Liver (tissue), 9 donors: ENCODE results near the gene PCGF6. TPM values are rescaled to one million over a fixed set of nuclear protein-coding genes. Genes with fewer than 3 reads are reported as not detected.

Source experiments
- DNase-seq: peaks from one replicate; pipeline ENCODE4 v3.0.0-alpha.2; 2017; ENCODE audit warnings: low spot score
- H3K27ac ChIP-seq, 2 donors: one replicate each; pipeline ENCODE4 v1.7.0; 2013; ENCODE audit warnings: inconsistent platforms in 2 of 2, low read length in 2 of 2, control low read depth in 1 of 2, low read depth in 1 of 2, mild to moderate bottlenecking in 1 of 2
- H3K27me3 ChIP-seq, 4 donors: one replicate each; pipeline versions ENCODE4 v1.6.1 to v1.7.0; 2013; ENCODE audit warnings: low read length in 3 of 4, inconsistent platforms in 1 of 4, mild to moderate bottlenecking in 1 of 4, moderate library complexity in 1 of 4; ENCODE audit not compliant: control insufficient read depth in 4 of 4, insufficient read depth in 4 of 4
- H3K36me3 ChIP-seq, 4 donors: one replicate each; pipeline versions ENCODE4 v1.6.1 to v1.7.0; 2013; ENCODE audit warnings: low read length in 3 of 4, mild to moderate bottlenecking in 3 of 4, low read depth in 1 of 4, moderate library complexity in 1 of 4; ENCODE audit not compliant: control insufficient read depth in 4 of 4, insufficient read depth in 3 of 4
- H3K4me1 ChIP-seq, 4 donors: one replicate each; pipeline versions ENCODE4 v1.6.1 to v1.7.0; 2013; ENCODE audit warnings: low read length in 3 of 4, mild to moderate bottlenecking in 3 of 4, moderate library complexity in 1 of 4; ENCODE audit not compliant: control insufficient read depth in 4 of 4, insufficient read depth in 4 of 4
- H3K4me3 ChIP-seq, 3 donors: one replicate each; pipeline versions ENCODE4 v1.6.1 to v1.7.0; 2013; ENCODE audit warnings: low read length in 3 of 3, control low read depth in 1 of 3, low read depth in 1 of 3, mild to moderate bottlenecking in 1 of 3
- H3K9ac ChIP-seq, 2 donors: one replicate each; pipeline ENCODE4 v1.7.0; 2013; ENCODE audit warnings: low read length in 2 of 2, mild to moderate bottlenecking in 2 of 2, moderate library complexity in 2 of 2, control low read depth in 1 of 2, low read depth in 1 of 2
- H3K9me3 ChIP-seq, 4 donors: one replicate each; pipeline versions ENCODE4 v1.6.1 to v1.7.0; 2013; ENCODE audit warnings: low read length in 3 of 4; ENCODE audit not compliant: control insufficient read depth in 4 of 4
- EGR1 ChIP-seq, 2 donors: IDR thresholded peaks; 2 replicates each; pipeline ENCODE4 v1.6.1; 2016 to 2018; ENCODE audit warnings: antibody characterized with exemption in 2 of 2, low read depth in 2 of 2
- FOXA1 ChIP-seq: IDR thresholded peaks from 2 replicates; pipeline ENCODE4 v1.6.1; 2016; ENCODE audit warnings: antibody characterized with exemption
- FOXA2 ChIP-seq: IDR thresholded peaks from 2 replicates; pipeline ENCODE4 v1.6.1; 2016; ENCODE audit warnings: antibody characterized with exemption
- GABPA ChIP-seq, 2 donors: IDR thresholded peaks in 1 of 2; conservative IDR thresholded peaks in 1 of 2; 2 replicates each; pipeline ENCODE4 v1.6.1; 2016; ENCODE audit warnings: antibody characterized with exemption in 2 of 2, mild to moderate bottlenecking in 1 of 2, moderate library complexity in 1 of 2
- HNF4A ChIP-seq, 2 donors: conservative IDR thresholded peaks; 2 replicates each; pipeline ENCODE4 v1.6.1; 2016; ENCODE audit warnings: antibody characterized with exemption in 2 of 2, mild to moderate bottlenecking in 2 of 2
- HNF4G ChIP-seq: IDR thresholded peaks from 2 replicates; pipeline ENCODE4 v1.6.1; 2016; ENCODE audit warnings: antibody characterized with exemption
- JUND ChIP-seq, 2 donors: IDR thresholded peaks; 2 replicates each; pipeline ENCODE4 v1.6.1; 2016; ENCODE audit warnings: antibody characterized with exemption in 2 of 2
- NR2F2 ChIP-seq: IDR thresholded peaks from 2 replicates; pipeline ENCODE4 v1.6.1; 2016; ENCODE audit warnings: antibody characterized with exemption
- RAD21 ChIP-seq, 2 donors: IDR thresholded peaks; 2 replicates each; pipeline ENCODE4 v1.6.1; 2016; ENCODE audit warnings: antibody characterized with exemption in 2 of 2, mild to moderate bottlenecking in 2 of 2
- RXRA ChIP-seq, 2 donors: IDR thresholded peaks; 2 replicates each; pipeline ENCODE4 v1.6.1; 2017 to 2018; ENCODE audit warnings: antibody characterized with exemption in 2 of 2, mild to moderate bottlenecking in 1 of 2
- SP1 ChIP-seq: IDR thresholded peaks from 2 replicates; pipeline ENCODE4 v1.6.1; 2018; ENCODE audit warnings: antibody characterized with exemption, mild to moderate bottlenecking
- TAF1 ChIP-seq: conservative IDR thresholded peaks from 2 replicates; pipeline ENCODE4 v1.6.1; 2016; ENCODE audit warnings: antibody characterized with exemption, mild to moderate bottlenecking
- YY1 ChIP-seq: IDR thresholded peaks from 2 replicates; pipeline ENCODE4 v1.6.1; 2016; ENCODE audit warnings: antibody characterized with exemption, mild to moderate bottlenecking
- WGBS: extraction: QIAGEN DNeasy Blood & Tissue Kit; methylation state at CpG from one replicate; pipeline ENCODE4 v1.1.7; 2013; 5-methylcytosine and 5-hydroxymethylcytosine counted together
- polyA plus RNA-seq, 2 donors: library from polyadenylated mRNA; stranded (reverse) in 1 of 2; unstranded in 1 of 2; fragments of 200-250 nt in 1 of 2; fragments of >200 nt in 1 of 2; fragmentation: Nextera tagmentation in 1 of 2; extraction: Ambion mirVana in 1 of 2; gene quantifications; one replicate each; pipeline versions ENCODE4 v1.2.1 to v1.2.3, GENCODE V29; 2013 to 2015
- total RNA-seq, 2 donors: library from RNA; depleted of rRNA; stranded (reverse); fragments of >200 nt; gene quantifications; one replicate each; pipeline ENCODE4 v1.2.3, GENCODE V29; 2014
- TF ChIP-seq, protein P1 (sequence below): fragments of 150-350 bp; IDR thresholded peaks from 2 replicates; pipeline ENCODE4 v1.5.1; 2017; ENCODE audit warnings: improper control_type of control experiment, low read depth, low read length; ENCODE audit not compliant: missing input control
- TF ChIP-seq, protein P2 (sequence below): IDR thresholded peaks from 2 replicates; pipeline ENCODE4 v1.6.1; 2016; ENCODE audit warnings: antibody characterized with exemption
- TF ChIP-seq, protein P3 (sequence below): IDR thresholded peaks from 2 replicates; pipeline ENCODE4 v1.6.1; 2016; ENCODE audit warnings: antibody characterized with exemption
- TF ChIP-seq, protein P4 (sequence below): IDR thresholded peaks from 2 replicates; pipeline ENCODE4 v1.6.1; 2016; ENCODE audit warnings: antibody characterized with exemption
- TF ChIP-seq, protein P5 (sequence below): IDR thresholded peaks from 2 replicates; pipeline ENCODE4 v1.6.1; 2016; ENCODE audit warnings: antibody characterized with exemption, mild to moderate bottlenecking
- donor health status: healthy.
- donor health status: healthy.
- donor health status: healthy.
- donor health status: healthy.
- donor health status: healthy.

Gene PCGF6
- total and polyA plus RNA-seq, 4 donors: 5.3 to 8.0 (median 6.2) TPM

DNA sequence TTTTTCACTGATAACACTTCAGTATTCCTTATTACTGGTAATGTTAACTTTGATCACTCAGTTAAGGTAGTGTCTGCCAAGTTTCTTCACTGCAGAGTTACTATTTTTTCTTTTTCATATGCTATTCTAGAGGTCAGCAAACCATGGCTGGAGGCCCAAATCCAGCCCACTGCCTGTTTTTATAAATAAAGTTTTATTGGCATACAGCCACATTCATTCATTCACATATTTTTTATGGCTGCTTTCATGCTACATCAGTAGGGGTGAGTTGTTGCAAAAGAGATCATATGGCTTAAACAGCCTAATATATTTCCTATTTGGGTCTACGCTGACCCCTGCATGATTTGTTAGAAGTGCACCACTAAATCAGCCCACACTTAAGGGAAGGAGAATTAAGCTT is 94.3 kb downstream of the PCGF6 start:
- DNase-seq: no peak
- no peak overlapping the region for H3K4me3 ChIP-seq
- no peak overlapping the region for H3K9ac ChIP-seq
- WGBS: 97% methylated on average over 1 of the region's 1 CpG
- H3K4me1 ChIP-seq: no peaks in the 10 kb centered on the region
- no peaks in the 10 kb centered on the region for H3K36me3 ChIP-seq
- TF ChIP-seq, protein P1, sequence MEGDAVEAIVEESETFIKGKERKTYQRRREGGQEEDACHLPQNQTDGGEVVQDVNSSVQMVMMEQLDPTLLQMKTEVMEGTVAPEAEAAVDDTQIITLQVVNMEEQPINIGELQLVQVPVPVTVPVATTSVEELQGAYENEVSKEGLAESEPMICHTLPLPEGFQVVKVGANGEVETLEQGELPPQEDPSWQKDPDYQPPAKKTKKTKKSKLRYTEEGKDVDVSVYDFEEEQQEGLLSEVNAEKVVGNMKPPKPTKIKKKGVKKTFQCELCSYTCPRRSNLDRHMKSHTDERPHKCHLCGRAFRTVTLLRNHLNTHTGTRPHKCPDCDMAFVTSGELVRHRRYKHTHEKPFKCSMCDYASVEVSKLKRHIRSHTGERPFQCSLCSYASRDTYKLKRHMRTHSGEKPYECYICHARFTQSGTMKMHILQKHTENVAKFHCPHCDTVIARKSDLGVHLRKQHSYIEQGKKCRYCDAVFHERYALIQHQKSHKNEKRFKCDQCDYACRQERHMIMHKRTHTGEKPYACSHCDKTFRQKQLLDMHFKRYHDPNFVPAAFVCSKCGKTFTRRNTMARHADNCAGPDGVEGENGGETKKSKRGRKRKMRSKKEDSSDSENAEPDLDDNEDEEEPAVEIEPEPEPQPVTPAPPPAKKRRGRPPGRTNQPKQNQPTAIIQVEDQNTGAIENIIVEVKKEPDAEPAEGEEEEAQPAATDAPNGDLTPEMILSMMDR: no peak
- TF ChIP-seq YY1 (no peak), JUND (IDR thresholded peaks at IDR 0.05) (no peak), HNF4G (no peak), SP1 (no peak), NR2F2 (no peak), TAF1 (no peak), RXRA (IDR thresholded peaks at IDR 0.05) (no peak), GABPA (IDR thresholded peaks at IDR 0.05 in 1 of 2, conservative IDR thresholded peaks at IDR 0.05 in 1 of 2) (no peak), FOXA2 (no peak), FOXA1 (no peak)
- TF ChIP-seq, protein P2, sequence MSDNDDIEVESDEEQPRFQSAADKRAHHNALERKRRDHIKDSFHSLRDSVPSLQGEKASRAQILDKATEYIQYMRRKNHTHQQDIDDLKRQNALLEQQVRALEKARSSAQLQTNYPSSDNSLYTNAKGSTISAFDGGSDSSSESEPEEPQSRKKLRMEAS: no peak
- TF ChIP-seq, protein P3, sequence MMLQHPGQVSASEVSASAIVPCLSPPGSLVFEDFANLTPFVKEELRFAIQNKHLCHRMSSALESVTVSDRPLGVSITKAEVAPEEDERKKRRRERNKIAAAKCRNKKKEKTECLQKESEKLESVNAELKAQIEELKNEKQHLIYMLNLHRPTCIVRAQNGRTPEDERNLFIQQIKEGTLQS: no peak
- no peaks in the 10 kb centered on the region for H3K27me3 ChIP-seq
- no peak overlapping the region for H3K27ac ChIP-seq
- H3K9me3 ChIP-seq: no peaks in the 10 kb centered on the region

DNA sequence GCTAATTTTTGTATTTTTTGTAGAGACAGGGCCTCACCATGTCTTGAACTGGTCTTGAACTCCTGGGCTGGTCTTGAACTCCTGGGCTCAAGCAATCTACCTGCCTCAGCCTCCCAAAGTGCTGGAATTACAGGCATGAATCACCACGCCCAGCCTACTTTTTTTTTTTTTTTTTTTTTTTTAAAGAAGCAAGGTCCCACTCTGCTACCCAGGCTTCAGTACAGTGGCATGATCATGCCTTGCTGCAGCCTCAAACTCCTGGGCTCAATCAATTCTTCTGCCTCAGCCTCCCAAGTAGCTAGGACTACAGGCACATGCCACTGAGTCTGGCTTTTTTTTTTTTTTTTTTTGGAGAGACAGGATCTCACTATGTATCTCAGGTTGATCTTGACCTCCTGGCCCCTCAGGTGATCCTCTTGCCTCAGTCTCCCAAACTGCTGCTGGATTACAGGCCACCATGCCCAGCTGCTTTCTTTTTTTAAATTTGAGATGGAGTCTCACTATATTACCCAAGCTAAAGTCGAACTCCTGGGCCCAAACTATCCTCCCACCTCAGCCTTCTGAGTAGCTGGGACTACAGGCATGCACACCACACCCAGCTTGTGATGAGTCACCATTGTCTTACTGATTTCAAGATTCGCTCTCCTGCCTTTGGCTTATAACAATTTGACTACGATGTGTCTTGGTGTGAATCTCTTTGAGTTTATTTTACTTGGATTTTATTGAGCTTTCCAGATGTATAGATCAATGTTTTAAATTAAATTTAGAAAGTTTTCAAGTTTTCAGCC is 96.2 kb downstream of the PCGF6 start:
- Histone ChIP-seq H3K4me3 (no peak overlapping the region), H3K36me3 (no peaks in the 10 kb centered on the region), H3K4me1 (no peaks in the 10 kb centered on the region), H3K9me3 (no peaks in the 10 kb centered on the region), H3K27ac (no peak overlapping the region), H3K27me3 (no peaks in the 10 kb centered on the region), H3K9ac (no peak overlapping the region)
- DNase-seq: no peak
- TF ChIP-seq NR2F2 (no peak), RXRA (IDR thresholded peaks at IDR 0.05) (no peak), GABPA (IDR thresholded peaks at IDR 0.05 in 1 of 2, conservative IDR thresholded peaks at IDR 0.05 in 1 of 2) (no peak), RAD21 (IDR thresholded peaks at IDR 0.05) (no peak), SP1 (no peak), HNF4G (no peak), TAF1 (no peak), HNF4A (conservative IDR thresholded peaks at IDR 0.05) (no peak), FOXA1 (no peak), JUND (IDR thresholded peaks at IDR 0.05) (no peak), EGR1 (IDR thresholded peaks at IDR 0.05; ENCODE audit: low read depth in 2 of 2) (no peak), YY1 (no peak), FOXA2 (no peak)
- TF ChIP-seq, protein P4, sequence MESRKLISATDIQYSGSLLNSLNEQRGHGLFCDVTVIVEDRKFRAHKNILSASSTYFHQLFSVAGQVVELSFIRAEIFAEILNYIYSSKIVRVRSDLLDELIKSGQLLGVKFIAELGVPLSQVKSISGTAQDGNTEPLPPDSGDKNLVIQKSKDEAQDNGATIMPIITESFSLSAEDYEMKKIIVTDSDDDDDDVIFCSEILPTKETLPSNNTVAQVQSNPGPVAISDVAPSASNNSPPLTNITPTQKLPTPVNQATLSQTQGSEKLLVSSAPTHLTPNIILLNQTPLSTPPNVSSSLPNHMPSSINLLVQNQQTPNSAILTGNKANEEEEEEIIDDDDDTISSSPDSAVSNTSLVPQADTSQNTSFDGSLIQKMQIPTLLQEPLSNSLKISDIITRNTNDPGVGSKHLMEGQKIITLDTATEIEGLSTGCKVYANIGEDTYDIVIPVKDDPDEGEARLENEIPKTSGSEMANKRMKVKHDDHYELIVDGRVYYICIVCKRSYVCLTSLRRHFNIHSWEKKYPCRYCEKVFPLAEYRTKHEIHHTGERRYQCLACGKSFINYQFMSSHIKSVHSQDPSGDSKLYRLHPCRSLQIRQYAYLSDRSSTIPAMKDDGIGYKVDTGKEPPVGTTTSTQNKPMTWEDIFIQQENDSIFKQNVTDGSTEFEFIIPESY: no peak
- TF ChIP-seq, protein P1: no peak
- TF ChIP-seq, protein P2: no peak
- TF ChIP-seq, protein P3: no peak
- TF ChIP-seq, protein P5, sequence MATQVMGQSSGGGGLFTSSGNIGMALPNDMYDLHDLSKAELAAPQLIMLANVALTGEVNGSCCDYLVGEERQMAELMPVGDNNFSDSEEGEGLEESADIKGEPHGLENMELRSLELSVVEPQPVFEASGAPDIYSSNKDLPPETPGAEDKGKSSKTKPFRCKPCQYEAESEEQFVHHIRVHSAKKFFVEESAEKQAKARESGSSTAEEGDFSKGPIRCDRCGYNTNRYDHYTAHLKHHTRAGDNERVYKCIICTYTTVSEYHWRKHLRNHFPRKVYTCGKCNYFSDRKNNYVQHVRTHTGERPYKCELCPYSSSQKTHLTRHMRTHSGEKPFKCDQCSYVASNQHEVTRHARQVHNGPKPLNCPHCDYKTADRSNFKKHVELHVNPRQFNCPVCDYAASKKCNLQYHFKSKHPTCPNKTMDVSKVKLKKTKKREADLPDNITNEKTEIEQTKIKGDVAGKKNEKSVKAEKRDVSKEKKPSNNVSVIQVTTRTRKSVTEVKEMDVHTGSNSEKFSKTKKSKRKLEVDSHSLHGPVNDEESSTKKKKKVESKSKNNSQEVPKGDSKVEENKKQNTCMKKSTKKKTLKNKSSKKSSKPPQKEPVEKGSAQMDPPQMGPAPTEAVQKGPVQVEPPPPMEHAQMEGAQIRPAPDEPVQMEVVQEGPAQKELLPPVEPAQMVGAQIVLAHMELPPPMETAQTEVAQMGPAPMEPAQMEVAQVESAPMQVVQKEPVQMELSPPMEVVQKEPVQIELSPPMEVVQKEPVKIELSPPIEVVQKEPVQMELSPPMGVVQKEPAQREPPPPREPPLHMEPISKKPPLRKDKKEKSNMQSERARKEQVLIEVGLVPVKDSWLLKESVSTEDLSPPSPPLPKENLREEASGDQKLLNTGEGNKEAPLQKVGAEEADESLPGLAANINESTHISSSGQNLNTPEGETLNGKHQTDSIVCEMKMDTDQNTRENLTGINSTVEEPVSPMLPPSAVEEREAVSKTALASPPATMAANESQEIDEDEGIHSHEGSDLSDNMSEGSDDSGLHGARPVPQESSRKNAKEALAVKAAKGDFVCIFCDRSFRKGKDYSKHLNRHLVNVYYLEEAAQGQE: no peak
- WGBS: 69% methylated on average over 4 of the region's 4 CpGs
